Endothelial cell of umbilical vein (primary cell): ENCODE measurements around the gene THOP1.

ENCODE experiments used
- CTCF ChIP-seq, 2 donors: IDR thresholded peaks; 1 replicate in 1 of 2; 2 replicates in 1 of 2; pipeline ENCODE4 v1.5.1; 2011; ENCODE audit warnings: low read length in 2 of 2, mild to moderate bottlenecking in 2 of 2, moderate library complexity in 2 of 2, control low read depth in 1 of 2, inconsistent platforms in 1 of 2, low read depth in 1 of 2; ENCODE audit not compliant: insufficient read depth in 1 of 2; ENCODE audit errors: extremely low read depth in 1 of 2
- EZH2 ChIP-seq: IDR thresholded peaks from 2 replicates; pipeline ENCODE4 v1.6.1; 2012; ENCODE audit warnings: borderline replicate concordance, low read depth, mild to moderate bottlenecking, moderate library complexity, low read length, inconsistent platforms; ENCODE audit not compliant: severe bottlenecking
- GATA2 ChIP-seq: IDR thresholded peaks from 2 replicates; pipeline ENCODE4 v1.7.0; 2011; ENCODE audit warnings: low read depth, mild to moderate bottlenecking, moderate library complexity, mixed read lengths, low read length; ENCODE audit not compliant: insufficient read length, insufficient read depth
- JUN ChIP-seq: IDR thresholded peaks from 2 replicates; pipeline ENCODE4 v1.6.1; 2011; ENCODE audit warnings: borderline replicate concordance, low read depth; ENCODE audit not compliant: insufficient read length, insufficient read depth
- MAX ChIP-seq: IDR thresholded peaks from 2 replicates; pipeline ENCODE4 v1.6.1; 2011; ENCODE audit not compliant: insufficient read depth, insufficient read length
- MYC ChIP-seq: IDR thresholded peaks from one replicate; pipeline ENCODE4 v1.6.1; 2011; ENCODE audit warnings: mild to moderate bottlenecking, low read depth, low read length
- POLR2A ChIP-seq: IDR thresholded peaks from 2 replicates; pipeline ENCODE4 v1.6.1; 2012; ENCODE audit warnings: low read depth, mild to moderate bottlenecking, control low read depth, low read length
- POLR2AphosphoS5 ChIP-seq: IDR thresholded peaks from 2 replicates; pipeline ENCODE4 v1.6.1; 2012; ENCODE audit warnings: low read depth, mild to moderate bottlenecking, control low read depth, low read length, moderate library complexity; ENCODE audit not compliant: insufficient read depth

- TF ChIP-seq CTCF (IDR thresholded peaks at IDR 0.05; ENCODE audit: extremely low read depth in 1 of 2, insufficient read depth in 1 of 2, low read depth in 1 of 2, low read length in 2 of 2) (no peak), POLR2A (no peak), MAX (no peak), EZH2 (no peak), JUN (no peak), MYC (no peak), GATA2 (no peak), POLR2AphosphoS5 (no peak)
These were observed 24.0 kb upstream of the THOP1 start for GRCh38 chr19:2761309-2761677.
